HCEC 1CT (cell line): ENCODE measurements around the gene ADGRE1.
"Not testable (repeated sequence)": the region's sequence is repeated elsewhere in the genome, so short reads cannot be mapped to it uniquely, and the experiment has no call there.

Experiments used
- DNase-seq: peaks from one replicate; pipeline ENCODE4 v3.0.0-alpha.2; 2017

Gene ADGRE1, protein sequence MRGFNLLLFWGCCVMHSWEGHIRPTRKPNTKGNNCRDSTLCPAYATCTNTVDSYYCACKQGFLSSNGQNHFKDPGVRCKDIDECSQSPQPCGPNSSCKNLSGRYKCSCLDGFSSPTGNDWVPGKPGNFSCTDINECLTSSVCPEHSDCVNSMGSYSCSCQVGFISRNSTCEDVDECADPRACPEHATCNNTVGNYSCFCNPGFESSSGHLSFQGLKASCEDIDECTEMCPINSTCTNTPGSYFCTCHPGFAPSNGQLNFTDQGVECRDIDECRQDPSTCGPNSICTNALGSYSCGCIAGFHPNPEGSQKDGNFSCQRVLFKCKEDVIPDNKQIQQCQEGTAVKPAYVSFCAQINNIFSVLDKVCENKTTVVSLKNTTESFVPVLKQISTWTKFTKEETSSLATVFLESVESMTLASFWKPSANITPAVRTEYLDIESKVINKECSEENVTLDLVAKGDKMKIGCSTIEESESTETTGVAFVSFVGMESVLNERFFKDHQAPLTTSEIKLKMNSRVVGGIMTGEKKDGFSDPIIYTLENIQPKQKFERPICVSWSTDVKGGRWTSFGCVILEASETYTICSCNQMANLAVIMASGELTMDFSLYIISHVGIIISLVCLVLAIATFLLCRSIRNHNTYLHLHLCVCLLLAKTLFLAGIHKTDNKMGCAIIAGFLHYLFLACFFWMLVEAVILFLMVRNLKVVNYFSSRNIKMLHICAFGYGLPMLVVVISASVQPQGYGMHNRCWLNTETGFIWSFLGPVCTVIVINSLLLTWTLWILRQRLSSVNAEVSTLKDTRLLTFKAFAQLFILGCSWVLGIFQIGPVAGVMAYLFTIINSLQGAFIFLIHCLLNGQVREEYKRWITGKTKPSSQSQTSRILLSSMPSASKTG

DNA sequence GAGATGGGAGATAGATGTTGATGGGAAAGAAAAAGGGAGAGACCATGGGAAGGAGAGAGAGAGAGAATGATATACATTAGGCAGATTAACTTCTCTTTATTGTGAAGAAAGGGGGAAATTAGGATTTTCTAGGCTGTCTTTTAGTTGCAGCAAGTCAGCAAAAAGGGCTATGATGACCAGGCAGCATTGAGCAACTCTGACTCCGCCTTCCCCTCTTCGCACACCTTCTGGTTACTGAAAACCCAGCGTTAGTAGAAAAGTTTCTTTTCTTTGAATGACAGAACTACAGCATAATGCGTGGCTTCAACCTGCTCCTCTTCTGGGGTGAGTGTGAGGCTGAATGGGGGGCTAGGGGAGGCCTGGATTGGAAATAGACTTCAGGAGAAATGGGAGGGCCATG, at the start of gene ADGRE1:
ADGRE1 (plus strand) TSS at position 264 of the 400 bp plus-strand sequence; CDS start at position 294, 30 bp downstream.
- no peak for DNase-seq

- no peak for DNase-seq
These were observed 49.2 kb upstream of the ADGRE1 start for GRCh38 chr19:6838062-6838655.

DNA sequence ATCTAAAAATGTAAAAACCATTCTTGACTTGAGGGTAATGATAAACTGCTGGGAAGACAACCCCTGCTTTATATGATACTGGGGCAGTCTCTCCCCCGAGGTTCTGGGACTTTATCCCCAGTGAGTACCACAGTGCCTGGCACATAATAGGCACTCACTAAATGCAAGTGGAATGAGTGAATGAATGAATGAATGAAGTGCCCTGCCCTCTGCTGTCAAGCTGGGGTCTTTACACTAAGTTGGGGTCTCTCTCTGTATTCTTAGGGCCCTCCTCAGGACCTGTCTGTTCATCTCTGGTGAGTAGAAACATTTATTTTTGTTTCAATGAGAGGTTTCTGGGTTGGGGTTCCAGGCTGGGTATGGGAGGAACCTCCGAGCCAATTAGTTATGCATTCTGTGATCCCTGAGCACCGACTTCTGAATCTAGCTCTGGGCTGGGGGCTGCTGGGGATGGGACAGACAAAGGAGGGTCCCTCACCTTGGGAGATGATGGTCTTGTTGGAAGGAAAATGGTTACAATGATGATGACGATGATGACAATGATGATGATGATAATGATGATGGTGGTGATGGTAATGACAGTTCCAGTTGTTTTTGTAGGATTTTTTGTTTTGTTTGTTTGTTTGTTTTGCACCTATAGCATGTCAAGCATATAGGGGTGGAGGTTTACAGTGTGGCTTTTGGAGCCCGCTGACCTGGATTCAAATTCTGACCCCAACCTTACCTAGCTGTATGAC, 44.3 kb upstream of the ADGRE1 start:
- DNase-seq, result no peak

GRCh38 chr19:6847828-6848200, 39.6 kb upstream of the ADGRE1 start:
- no peak for DNase-seq

- no peak for DNase-seq
These were observed 38.4 kb upstream of the ADGRE1 start for GRCh38 chr19:6848986-6849385.

- DNase-seq, result no peak
These were observed 37.5 kb upstream of the ADGRE1 start for GRCh38 chr19:6849876-6850275.

- DNase-seq, result no peak
These were observed 36.0 kb upstream of the ADGRE1 start for GRCh38 chr19:6851359-6851758.

- no peak for DNase-seq
These were observed 35.4 kb upstream of the ADGRE1 start for GRCh38 chr19:6852001-6852400.

GRCh38 chr19:6853868-6854267, 33.5 kb upstream of the ADGRE1 start:
- no peak for DNase-seq

GRCh38 chr19:6854758-6855157, 32.6 kb upstream of the ADGRE1 start:
- no peak for DNase-seq

DNA sequence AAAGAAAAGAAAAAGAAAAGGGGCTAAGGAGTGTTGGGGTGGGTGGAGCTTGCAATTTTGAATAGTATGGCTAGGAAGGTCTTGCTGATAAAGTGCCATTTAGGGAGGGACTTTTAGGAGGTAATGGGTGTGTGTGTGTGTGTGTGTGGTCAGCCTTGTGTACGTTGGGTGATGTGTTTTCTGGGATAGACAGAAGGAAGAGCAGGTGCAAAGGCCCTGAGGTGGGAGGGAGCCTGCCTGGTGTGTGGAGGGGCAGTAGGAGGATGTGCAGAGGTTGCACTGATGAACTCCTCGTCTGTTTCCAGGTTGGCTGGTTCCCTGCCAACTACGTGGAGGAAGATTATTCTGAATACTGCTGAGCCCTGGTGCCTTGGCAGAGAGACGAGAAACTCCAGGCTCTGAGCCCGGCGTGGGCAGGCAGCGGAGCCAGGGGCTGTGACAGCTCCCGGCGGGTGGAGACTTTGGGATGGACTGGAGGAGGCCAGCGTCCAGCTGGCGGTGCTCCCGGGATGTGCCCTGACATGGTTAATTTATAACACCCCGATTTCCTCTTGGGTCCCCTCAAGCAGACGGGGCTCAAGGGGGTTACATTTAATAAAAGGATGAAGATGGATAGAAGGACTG, 30.5 kb upstream of the ADGRE1 start:
- DNase-seq, result no peak

GRCh38 chr19:6861683-6862286, 25.6 kb upstream of the ADGRE1 start:
- no peak for DNase-seq

- DNase-seq, result peak; percentile 74
These were observed 24.7 kb upstream of the ADGRE1 start for GRCh38 chr19:6862673-6863078.

DNA sequence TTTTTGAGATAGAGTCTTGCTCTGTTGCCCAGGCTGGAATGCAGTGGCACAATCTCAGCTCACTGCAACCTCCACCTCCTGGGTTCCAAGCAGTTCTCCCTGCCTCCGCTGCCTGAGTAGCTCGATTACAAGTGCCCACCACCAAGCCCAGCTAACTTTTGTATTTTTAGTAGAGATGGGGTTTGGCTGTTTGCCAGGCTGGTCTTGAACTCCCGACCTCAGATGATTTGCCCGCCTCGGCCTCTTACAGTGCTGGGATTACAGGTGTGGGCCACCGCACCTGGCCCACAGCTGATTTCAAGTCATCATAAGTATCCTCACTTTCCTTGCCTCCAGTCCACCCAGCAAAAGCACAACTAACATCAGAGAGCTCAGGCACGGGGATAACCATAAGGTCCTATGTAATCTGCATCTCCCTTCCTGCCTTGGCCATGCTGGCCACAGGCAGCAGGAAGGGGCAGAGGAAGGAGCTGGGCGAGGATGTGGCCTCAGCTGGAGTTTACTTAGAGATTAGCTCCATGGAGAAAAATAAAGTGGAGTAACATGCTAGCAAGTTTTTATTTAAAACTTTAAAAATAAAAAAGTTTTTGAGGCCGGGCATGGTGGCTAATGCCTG, 22.9 kb upstream of the ADGRE1 start:
- DNase-seq, result no peak

DNA sequence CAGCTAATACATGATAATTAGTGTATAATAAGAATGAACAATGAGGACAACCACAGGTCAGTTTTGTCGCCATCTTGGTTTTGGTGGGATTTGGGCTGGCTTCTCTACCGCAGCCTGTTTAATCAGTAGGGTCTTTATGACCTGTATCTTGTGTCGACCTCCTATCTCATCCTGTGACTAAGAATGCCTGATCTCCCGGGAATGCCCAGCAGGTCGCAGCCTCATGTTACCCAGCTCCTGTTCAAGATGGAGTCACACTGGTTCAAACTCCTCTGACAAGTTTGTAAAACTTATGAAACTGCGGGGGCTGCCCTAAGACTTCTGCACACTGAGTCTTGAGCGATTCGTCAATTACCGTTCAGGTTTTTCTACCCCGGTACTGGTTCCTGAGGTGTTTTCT, 21.5 kb upstream of the ADGRE1 start:
- no peak for DNase-seq

DNA sequence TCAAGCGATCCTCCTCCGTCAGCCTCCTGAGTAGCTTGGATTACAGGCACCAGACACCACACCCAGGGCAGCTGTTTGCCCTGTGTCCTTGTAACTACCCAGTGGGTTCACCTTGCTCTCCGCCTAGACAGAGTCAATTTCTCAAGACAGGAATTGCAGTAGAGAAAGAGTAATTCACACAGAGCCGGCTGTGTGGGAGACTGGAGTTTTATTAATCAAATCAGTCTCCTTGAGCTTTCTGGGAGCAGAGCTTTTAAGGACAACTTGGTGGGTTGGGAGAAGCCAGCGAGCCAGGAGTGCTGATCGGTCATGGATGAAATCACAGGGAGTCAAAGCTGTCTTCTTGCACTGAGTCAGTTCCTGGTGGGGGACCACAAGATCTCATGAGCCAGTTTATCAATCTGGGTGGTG, 20.6 kb upstream of the ADGRE1 start:
- DNase-seq, result no peak

GRCh38 chr19:6868351-6868750, 19.0 kb upstream of the ADGRE1 start:
- DNase-seq, result no peak

- DNase-seq, result not testable (repeated sequence)
These were observed 18.1 kb upstream of the ADGRE1 start for GRCh38 chr19:6869151-6869882.

GRCh38 chr19:6873708-6874431, 13.5 kb upstream of the ADGRE1 start:
- no peak for DNase-seq

- DNase-seq, result no peak
These were observed 12.2 kb upstream of the ADGRE1 start for GRCh38 chr19:6875218-6875617.
